ENCODE measurements around the gene TLN1. TPM values are rescaled to one million over a fixed set of nuclear protein-coding genes. Genes with fewer than 3 reads are reported as not detected.
A peak's percentile ranks its signal among the peaks of the same experiment; 100 is the strongest.

The TLN1 gene
- total and polyA plus RNA-seq, 8 donors = 53.2 to 399 (median 174) TPM

DNA sequence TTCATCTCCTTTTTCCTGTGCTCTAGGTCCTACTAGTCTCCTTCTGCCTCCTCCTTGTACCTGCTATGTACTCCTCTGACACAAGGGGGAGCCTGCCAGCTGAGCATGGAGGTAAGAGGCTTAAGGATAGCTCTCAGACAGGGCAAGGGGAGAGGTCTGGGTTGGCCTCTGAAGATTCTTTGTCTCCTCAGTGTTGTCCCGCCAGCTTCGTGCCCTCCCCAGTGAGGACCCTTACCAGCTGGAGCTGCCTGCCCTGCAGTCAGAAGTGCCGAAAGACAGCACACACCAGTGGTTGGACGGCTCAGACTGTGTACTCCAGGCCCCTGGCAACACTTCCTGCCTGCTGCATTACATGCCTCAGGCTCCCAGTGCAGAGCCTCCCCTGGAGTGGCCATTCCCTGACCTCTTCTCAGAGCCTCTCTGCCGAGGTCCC is 4.2 kb upstream of the TLN1 start:
- peak; percentile 75 to 89 for DNase-seq
- intact Hi-C loops (cut with DNase I; ENCODE audit: low total_unique reads) = no loop called here
- WGBS, 5 donors = 24 to 54% (median 46%) methylated on average over 4 to 5 of the region's 5 CpGs
- Histone ChIP-seq H3K4me3 (no peak overlapping the region), H3K9me3 (no peaks in the 10 kb centered on the region), H3K36me3 (peaks cover 62 to 75% (median 73%) of the 10 kb centered on the region in 4 donors), H3K27ac (peak overlapping the region in 3 of 5 donors; percentile 7 to 40 (median 30)), H3K27me3 (no peaks in the 10 kb centered on the region), H3K4me1 (peaks cover 14 to 42% (median 26%) of the 10 kb centered on the region in 4 donors)
- TF ChIP-seq POLR2AphosphoS5 (IDR thresholded peaks at IDR 0.05) = no peak
- TF ChIP-seq POLR2A (IDR thresholded peaks at IDR 0.05) = no peak
- TF ChIP-seq, protein P1, sequence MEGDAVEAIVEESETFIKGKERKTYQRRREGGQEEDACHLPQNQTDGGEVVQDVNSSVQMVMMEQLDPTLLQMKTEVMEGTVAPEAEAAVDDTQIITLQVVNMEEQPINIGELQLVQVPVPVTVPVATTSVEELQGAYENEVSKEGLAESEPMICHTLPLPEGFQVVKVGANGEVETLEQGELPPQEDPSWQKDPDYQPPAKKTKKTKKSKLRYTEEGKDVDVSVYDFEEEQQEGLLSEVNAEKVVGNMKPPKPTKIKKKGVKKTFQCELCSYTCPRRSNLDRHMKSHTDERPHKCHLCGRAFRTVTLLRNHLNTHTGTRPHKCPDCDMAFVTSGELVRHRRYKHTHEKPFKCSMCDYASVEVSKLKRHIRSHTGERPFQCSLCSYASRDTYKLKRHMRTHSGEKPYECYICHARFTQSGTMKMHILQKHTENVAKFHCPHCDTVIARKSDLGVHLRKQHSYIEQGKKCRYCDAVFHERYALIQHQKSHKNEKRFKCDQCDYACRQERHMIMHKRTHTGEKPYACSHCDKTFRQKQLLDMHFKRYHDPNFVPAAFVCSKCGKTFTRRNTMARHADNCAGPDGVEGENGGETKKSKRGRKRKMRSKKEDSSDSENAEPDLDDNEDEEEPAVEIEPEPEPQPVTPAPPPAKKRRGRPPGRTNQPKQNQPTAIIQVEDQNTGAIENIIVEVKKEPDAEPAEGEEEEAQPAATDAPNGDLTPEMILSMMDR (IDR thresholded peaks at IDR 0.05) = peak in 5 of 7 experiments; percentile 57 to 73 (median 70)

DNA sequence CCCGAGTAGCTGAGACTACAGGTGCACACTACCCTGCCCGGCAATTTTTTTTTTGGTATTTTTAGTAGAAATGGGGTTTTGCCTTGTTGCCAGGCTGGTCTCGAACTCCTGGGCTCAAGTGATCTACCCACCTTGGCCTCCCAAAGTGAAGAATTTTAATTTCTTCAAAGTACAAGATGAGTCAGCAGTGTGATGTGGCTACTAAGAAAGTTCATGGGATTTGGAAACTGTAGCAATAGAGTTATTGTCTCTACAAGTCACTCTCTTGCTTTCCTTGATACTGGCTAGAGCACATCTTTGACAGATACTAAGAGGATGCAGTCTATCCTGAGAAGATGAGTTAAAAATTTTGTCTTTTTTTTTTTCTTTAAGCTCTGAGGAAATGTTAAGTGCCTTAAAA is 2.1 kb upstream of the TLN1 start:
- Histone ChIP-seq H3K4me1 (peaks cover 35 to 63% (median 47%) of the 10 kb centered on the region in 4 donors), H3K27ac (peak overlapping the region in 4 of 5 donors; percentile 24 to 100 (median 98)), H3K27me3 (no peaks in the 10 kb centered on the region), H3K4me3 (no peak overlapping the region), H3K9me3 (no peaks in the 10 kb centered on the region), H3K36me3 (peaks cover 41 to 54% (median 51%) of the 10 kb centered on the region in 4 donors)
- WGBS, 5 donors = 81 to 94% (median 91%) methylated on average over 3 of the region's 3 CpGs
- no peak for DNase-seq
- intact Hi-C loops (cut with DNase I; ENCODE audit: low total_unique reads) = no loop called here
- TF ChIP-seq POLR2AphosphoS5 (IDR thresholded peaks at IDR 0.05) (no peak), POLR2A (IDR thresholded peaks at IDR 0.05) (no peak), EP300 (IDR thresholded peaks at IDR 0.05) (no peak)
- TF ChIP-seq, protein P1 (IDR thresholded peaks at IDR 0.05) = no peak

DNA sequence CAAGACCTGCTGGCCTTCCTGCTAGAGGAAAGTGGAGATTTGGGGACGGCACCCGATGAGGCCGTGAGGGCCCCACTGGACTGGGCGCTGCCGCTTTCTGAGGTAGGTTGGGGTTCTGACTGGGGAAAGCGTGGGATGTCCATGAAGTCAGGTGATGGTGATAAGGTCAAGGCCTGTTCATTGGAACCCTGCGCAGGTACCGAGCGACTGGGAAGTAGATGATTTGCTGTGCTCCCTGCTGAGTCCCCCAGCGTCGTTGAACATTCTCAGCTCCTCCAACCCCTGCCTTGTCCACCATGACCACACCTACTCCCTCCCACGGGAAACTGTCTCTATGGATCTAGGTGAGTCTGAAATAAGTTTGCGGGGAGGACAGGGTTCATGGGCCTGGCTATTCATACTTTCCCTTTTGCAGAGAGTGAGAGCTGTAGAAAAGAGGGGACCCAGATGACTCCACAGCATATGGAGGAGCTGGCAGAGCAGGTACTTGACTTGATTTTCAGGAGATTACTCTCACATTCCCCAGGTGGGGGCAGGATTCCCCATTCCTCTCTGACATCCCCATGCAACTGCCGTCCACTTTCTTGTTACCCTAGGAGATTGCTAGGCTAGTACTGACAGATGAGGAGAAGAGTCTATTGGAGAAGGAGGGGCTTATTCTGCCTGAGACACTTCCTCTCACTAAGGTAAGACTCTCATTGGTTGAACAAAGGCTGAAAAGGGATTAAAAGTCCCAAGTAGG is 976 bp upstream of the TLN1 start:
- 1 to 2% (median 1%) methylated on average over 14 of the region's 14 CpGs for WGBS, 5 donors
- no peaks in the 10 kb centered on the region for H3K9me3 ChIP-seq
- intact Hi-C loops (cut with DNase I; ENCODE audit: low total_unique reads) = no loop called here
- peak overlapping the region; percentile 94 to 100 (median 98) for H3K27ac ChIP-seq
- peak in 1 of 2 donors; percentile 70 for DNase-seq
- H3K4me3 ChIP-seq = peak overlapping the region; percentile 53 to 88 (median 77)
- H3K4me1 ChIP-seq = peaks cover 46 to 74% (median 58%) of the 10 kb centered on the region in 4 donors
- TF ChIP-seq, protein P1 (IDR thresholded peaks at IDR 0.05) = no peak
- no peak for TF ChIP-seq POLR2A (IDR thresholded peaks at IDR 0.05)
- TF ChIP-seq EP300 (IDR thresholded peaks at IDR 0.05) = no peak
- no peak for TF ChIP-seq POLR2AphosphoS5 (IDR thresholded peaks at IDR 0.05)
- H3K36me3 ChIP-seq = peaks cover 30 to 42% (median 40%) of the 10 kb centered on the region in 4 donors
- no peaks in the 10 kb centered on the region for H3K27me3 ChIP-seq

DNA sequence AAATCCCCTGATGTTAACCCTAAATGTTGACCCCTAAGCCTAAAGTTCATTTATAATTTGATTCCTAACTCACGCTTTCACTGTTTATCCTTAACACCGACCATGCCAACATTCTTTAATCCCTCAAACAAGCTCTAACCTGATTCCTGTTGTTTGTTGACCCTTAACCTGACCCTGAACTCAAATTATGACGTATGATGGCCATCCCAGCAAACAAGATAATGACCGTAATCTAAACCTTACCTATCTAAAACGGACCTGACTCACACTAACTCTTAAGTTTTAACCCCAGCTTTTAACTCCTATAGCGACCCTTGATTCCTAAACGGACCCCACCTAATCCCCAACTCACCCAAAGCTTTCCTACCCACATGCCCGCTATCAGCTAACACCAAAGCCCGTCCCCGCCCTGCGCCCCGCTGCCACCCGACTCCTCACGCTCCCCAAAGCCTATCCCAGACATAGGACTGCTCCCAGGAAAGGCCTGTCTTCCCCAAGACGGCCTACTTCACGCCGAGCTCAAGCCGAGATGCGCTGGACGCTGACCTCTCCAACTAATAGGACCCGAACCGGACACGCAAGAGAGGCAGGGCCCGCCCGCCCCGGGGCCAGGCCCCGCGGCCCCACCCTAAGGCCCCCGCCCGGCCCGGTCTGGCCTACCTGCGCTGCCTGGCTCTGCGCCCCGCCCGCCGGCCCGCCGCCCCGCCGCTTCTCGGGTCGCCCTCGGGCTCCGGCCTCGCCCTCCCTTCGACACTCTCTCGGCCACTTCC is 395 bp downstream of the TLN1 start:
- Histone ChIP-seq H3K9me3 (no peaks in the 10 kb centered on the region), H3K27ac (peak overlapping the region; percentile 94 to 100 (median 98)), H3K27me3 (no peaks in the 10 kb centered on the region), H3K36me3 (peaks cover 16 to 29% (median 27%) of the 10 kb centered on the region in 4 donors), H3K4me1 (peaks cover 60 to 84% (median 70%) of the 10 kb centered on the region in 4 donors), H3K4me3 (peak overlapping the region; percentile 53 to 88 (median 77))
- intact Hi-C loops (cut with DNase I; ENCODE audit: low total_unique reads) = no loop called here
- TF ChIP-seq POLR2A (IDR thresholded peaks at IDR 0.05) (no peak), EP300 (IDR thresholded peaks at IDR 0.05) (no peak), POLR2AphosphoS5 (IDR thresholded peaks at IDR 0.05) (no peak)
- TF ChIP-seq, protein P1 (IDR thresholded peaks at IDR 0.05) = no peak
- WGBS, 5 donors = 0 to 1% (median 0%) methylated on average over 19 to 47 of the region's 47 CpGs
- no peak for DNase-seq
